Stimulated activated CD8-positive, alpha-beta memory T cell treated with anti-CD3 and anti-CD28 coated beads, Interleukin-15, amount 100 ng/mL, for 24 hours (primary cell): Measurements from ENCODE around the gene RNF183.
"Not testable (repeated sequence)": the region's sequence is repeated elsewhere in the genome, so short reads cannot be mapped to it uniquely, and the experiment has no call there.

ENCODE experiments used
- DNase-seq: peaks from one replicate; pipeline ENCODE4 v3.0.0-alpha.2; 2020; ENCODE audit warnings: low read depth

The RNF183 gene

GRCh38 chr9:113316030-113316429 is 12.9 kb upstream of the RNF183 start:
- DNase-seq: no peak

GRCh38 chr9:113315231-113315630 is 12.1 kb upstream of the RNF183 start:
- no peak for DNase-seq

DNA sequence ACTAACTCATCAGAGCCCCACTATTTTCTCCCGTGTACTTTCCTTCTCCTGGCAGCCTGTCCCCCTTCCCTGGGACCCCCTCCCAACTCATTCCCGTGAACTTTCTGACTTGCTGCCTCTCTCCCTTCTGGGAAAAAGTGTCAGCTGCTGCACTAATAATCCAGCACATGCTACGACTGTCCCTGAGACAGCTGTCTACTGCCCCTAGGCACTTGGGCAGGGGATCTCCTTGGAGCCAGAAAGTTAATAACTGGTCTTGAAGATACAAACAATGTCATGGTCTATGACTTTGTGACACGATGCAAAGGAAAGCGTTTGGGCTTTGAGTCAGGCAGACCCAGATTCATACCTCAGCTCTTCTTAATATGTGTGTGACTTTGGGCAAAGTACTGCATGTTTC is 10.1 kb upstream of the RNF183 start:
- DNase-seq: no peak

- DNase-seq: no peak
Observed at GRCh38 chr9:113311961-113312360, 8.8 kb upstream of the RNF183 start.

GRCh38 chr9:113310538-113310937 is 7.4 kb upstream of the RNF183 start:
- DNase-seq: no peak

DNA sequence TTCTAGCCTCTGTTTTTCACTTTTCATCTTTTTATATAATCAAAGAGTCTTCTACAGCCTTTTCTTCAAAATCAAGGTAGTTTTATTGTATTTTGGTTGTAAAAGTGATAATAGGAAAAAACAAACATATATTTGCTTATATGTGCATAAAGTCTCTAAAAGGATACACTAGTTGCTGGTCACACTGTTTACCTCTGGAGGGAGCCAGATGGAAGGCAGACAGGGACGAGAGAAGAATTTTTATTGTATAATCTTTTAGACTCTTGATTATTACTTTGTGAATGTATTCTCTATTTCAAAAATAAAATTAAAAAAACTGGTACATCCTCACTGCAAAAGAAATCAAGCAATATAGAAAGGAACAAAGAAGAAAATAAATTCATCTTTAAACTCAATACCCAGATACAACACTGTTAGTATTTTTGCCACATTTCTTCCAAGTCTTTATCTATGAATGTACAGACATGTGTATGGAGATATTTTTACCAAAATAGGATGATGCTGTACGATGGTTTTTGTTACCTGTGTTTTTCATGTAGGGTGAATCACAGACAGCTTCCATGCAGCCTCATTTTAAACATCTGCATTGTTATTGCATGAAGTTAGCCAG is 6.1 kb upstream of the RNF183 start:
- no peak for DNase-seq

DNA sequence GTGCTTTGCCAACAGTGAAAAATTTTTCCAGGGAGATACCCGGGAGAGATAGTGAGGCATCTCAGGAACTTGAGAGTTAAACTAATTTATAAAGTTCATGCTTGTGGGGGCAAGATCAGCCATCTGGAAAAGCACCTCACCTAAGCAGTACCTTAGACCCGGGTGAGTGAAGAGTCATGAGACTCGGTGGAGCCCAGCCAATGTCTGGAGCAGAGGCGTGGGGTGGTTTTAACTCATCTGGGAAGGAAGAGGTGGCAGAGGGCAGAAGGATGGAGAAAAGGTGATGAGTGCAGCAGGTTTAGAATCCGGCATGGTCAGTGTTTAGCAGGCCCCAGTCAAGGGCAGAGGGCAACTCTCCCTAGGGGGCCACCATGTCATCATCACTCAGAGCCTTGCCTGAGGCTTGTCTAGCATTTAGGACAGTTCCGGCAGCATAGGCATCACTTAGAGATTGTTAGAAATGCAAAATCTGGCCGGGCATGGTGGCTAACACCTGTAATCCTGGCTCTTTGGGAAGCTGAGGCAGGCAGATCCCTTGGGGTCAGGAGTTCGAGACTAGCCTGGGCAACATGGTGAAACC is 4.3 kb upstream of the RNF183 start:
- no peak for DNase-seq

GRCh38 chr9:113306566-113306965 is 3.4 kb upstream of the RNF183 start:
- no peak for DNase-seq

DNA sequence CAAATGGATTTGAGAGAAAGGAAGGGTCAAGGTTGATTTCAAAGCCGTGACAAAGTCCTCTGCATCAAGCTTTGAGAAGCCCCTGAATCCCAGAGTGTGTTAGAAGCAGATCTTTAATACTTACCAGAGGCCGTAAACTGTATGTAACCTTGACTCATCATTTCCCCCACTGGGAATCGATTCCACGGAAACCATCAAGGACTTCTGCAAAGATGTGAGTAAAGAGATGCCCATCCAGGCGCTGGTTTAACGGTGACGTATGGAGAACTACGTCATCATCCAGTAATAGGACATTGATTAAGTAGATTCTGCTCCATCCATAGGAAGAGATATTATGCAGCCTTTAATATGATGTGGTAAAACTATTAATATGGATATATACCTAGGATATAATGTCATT is 1.6 kb downstream of the RNF183 start:
- DNase-seq: no peak

DNA sequence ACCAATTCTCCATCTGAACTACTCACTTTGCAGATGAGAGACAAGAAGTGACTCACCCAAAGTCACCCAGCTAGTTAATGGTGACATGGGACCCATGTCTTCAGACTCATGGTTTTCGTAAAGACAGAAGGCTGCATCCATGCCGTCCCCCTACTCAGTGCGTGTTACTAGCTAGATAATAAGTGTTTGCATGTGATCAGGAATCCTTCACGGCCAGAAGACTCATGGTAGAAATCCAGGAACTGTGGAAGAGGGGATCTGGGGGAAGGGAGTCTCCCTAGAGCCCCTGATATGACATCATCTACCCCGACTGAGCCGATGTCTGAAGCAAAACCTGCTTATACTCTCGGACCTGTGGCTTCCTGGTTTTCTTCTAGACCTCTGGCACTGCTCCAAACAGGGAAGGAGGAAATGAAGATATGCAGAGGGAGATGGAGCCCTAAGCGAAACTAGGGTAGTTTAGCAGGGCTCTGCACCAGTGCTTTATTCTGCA is 3.3 kb downstream of the RNF183 start:
- no peak for DNase-seq

- DNase-seq: no peak
Observed at GRCh38 chr9:113298924-113299770, 4.0 kb downstream of the RNF183 start.

DNA sequence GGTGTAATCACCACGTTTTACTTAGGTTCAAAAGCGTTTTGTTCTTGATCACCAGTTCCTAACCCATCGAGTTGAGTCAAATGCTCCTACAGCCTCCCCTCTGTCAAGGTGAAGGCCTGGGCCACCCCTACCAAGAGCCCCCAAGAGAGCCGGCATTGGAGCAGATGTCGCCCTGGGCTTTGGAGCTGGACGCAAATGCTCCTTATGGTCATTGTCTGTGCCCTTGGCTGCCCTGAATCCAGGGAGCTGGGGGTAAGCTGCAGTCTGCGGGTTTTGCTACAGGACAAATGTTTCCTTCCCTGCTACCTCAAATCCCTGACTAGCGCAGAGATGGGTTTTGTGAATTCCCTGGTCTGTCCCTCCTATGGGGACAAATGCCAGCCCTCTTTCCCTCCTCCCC is 4.9 kb downstream of the RNF183 start:
- DNase-seq: no peak

- no peak for DNase-seq
Observed at GRCh38 chr9:113296796-113297558, 6.2 kb downstream of the RNF183 start.

GRCh38 chr9:113296247-113296646 is 6.9 kb downstream of the RNF183 start:
- not testable (repeated sequence) for DNase-seq

DNA sequence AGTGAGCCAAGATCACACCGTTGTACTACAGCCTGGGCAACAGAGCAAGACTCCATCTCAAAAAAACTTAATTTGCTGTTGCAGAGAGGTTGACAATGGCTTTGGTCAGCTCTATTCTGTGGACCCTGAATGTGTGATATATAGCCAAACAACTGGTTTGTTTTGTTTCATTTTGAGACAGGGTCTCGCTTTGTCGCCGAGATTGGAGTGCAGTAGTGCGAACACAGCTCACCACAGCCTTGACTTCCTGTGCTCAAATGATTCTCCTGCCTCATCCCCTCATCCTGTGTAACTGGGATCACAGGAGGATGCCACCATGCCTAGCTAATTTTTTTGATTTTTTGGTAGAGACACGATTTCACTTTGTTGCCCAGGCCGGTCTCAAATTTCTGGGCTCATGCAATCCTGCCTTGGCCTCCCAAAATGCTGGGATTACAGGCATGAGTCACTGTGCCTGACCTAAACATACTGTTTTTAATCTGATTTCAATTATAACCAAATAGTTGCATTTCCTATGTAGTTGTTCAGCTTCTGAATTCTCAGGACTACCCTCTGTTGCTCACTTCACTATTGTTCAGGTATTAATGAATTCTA is 9.8 kb downstream of the RNF183 start:
- no peak for DNase-seq

DNA sequence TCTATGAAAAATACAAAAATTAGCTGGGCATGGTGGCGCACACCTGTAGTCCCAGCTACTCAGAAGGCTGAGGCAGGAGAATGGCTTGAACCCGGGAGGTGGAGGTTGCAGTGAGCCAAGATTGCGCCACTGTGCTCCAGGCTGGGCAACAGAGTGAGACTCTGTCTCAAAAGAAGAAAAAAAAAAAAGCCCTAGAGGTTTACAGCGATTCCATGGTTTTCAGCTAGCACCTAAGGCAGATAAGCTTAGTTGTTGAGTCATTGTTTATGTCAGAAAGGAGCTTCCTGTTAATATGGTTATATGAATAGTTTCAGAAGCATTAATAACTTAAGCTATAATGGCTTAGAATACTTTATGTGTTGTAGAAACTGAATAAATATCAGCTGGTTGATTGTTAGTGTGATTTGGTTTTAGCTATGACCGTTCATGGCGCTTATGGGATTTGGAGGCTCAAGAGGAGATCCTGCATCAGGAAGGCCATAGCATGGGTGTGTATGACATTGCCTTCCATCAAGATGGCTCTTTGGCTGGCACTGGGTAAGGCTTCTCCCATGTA is 13.0 kb downstream of the RNF183 start:
- no peak for DNase-seq

- no peak for DNase-seq
Observed at GRCh38 chr9:113289091-113289490, 14.1 kb downstream of the RNF183 start.

GRCh38 chr9:113281356-113281755 is 21.8 kb downstream of the RNF183 start:
- no peak for DNase-seq

DNA sequence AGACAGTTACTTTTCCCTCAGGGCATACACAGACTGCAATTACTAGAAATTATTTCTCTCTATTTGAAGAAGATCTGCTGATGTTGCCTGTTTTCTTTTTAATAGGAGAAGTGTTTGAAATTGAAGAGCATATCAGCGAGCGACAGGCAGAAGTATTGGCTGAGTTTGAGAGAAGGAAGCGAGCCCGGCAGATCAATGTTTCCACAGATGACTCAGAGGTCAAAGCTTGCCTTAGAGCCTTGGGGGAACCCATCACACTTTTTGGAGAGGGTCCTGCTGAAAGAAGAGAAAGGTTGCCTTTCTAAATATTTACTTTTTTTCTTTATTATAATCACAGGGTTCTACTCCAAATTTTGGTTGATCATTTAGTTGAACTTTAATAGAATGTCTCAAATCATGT is 24.3 kb downstream of the RNF183 start:
- no peak for DNase-seq

DNA sequence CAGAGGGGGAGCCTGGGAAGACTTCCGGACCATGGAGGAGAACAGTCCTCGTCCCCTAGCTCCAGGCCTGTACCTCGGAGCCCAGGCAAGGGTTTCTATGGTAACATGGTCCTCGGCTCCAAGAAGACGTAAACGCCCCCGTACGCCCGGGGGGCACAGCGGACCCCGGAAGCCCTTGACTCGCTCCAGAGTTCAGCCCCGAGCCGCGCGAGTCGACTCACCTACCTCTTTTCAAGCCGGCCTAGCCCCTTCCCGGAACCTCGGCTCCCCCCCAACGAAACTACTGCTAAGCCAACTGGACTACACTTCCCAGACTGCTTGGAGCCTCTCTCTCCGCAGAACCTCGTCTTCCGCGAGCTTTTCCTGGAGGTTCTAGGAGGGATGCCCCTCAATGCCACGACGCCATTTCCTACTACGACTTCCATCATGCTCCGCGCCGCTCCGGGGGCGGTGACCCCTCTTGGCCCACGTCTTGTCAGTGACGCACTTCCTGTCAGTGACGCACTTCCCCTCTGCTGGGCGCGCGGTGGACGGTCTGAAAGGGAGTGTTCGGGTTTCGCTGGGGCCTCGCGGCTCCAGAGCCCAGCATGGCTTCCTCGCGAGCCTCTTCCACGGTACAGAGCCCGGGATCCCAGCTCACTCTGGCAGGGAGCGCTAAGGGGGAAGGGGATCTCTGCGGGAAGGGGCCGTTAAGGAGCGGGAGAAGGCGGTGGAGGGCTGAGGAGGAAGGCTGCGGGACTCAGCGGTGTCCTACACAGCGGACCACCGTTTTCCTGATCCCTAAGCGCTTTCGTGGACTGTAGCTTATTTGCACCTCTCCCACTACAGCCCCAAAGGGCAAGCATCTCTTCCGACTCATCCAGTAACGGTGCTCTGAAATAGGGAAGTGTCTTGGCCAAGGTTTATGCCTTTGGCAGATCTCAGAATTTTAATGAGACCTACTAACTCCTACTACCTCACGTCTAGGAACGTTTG is 27.7 kb downstream of the RNF183 start, which contains the start of the genes CDC26 and PRPF4:
CDC26 (minus strand) TSS at position 416 of the 975 bp plus-strand sequence. CDS start 3,065 bp downstream, outside the sequence.
PRPF4 (plus strand) TSS at position 502 of the 975 bp plus-strand sequence; CDS start at position 588, 86 bp downstream.
- DNase-seq: peak; percentile 91
